Osteocyte (in vitro differentiated cells): Measurements from ENCODE around the gene AURKAIP1. TPM values are rescaled to one million over a fixed set of nuclear protein-coding genes. Genes with fewer than 3 reads are reported as not detected.

Experiments
- DNase-seq: peaks from one replicate; pipeline ENCODE4 v3.0.0; 2021; ENCODE audit warnings: mixed read lengths; ENCODE audit not compliant: unreplicated experiment; ENCODE audit errors: extremely low spot score
- H3K27ac Mint-ChIP-seq: one replicate; pipeline ENCODE4 v1.8.0; 2021; ENCODE audit warnings: mild to moderate bottlenecking, mixed read lengths; ENCODE audit not compliant: unreplicated experiment
- H3K27me3 Mint-ChIP-seq: one replicate; pipeline ENCODE4 v1.8.0; 2021; ENCODE audit warnings: mixed read lengths; ENCODE audit not compliant: unreplicated experiment
- H3K36me3 Mint-ChIP-seq: one replicate; pipeline ENCODE4 v1.8.0; 2021; ENCODE audit warnings: mixed read lengths; ENCODE audit not compliant: unreplicated experiment
- H3K4me1 Mint-ChIP-seq: one replicate; pipeline ENCODE4 v1.8.0; 2021; ENCODE audit warnings: mixed read lengths; ENCODE audit not compliant: unreplicated experiment
- H3K4me3 Mint-ChIP-seq: one replicate; pipeline ENCODE4 v1.8.0; 2021; ENCODE audit warnings: mild to moderate bottlenecking, moderate library complexity, mixed read lengths; ENCODE audit not compliant: unreplicated experiment
- H3K9me3 Mint-ChIP-seq: one replicate; pipeline ENCODE4 v1.8.0; 2021; ENCODE audit warnings: mixed read lengths; ENCODE audit not compliant: unreplicated experiment
- CTCF ChIP-seq: fragments of 200-600 bp; sonication (generic); IDR thresholded peaks from 2 replicates; pipeline ENCODE4 v1.5.0; 2021; ENCODE audit warnings: antibody characterized with exemption, mild to moderate bottlenecking, moderate library complexity
- total RNA-seq: library from RNA; stranded (reverse); gene quantifications from 2 replicates; pipeline ENCODE4 v1.2.1, GENCODE V29; 2021

The AURKAIP1 gene
- total RNA-seq, 1 donor from 2014 or later, result 116 TPM

GRCh38 chr1:1361233-1361981, 13.6 kb downstream of the AURKAIP1 start:
- Mint-ChIP-seq H3K4me3 (peak overlapping the region; percentile 3), H3K27ac (peak overlapping the region; percentile 90), H3K9me3 (no peaks in the 10 kb centered on the region), H3K36me3 (no peaks in the 10 kb centered on the region), H3K27me3 (no peaks in the 10 kb centered on the region), H3K4me1 (peaks cover 56% of the 10 kb centered on the region)
- no peak for TF ChIP-seq CTCF
- DNase-seq, result no peak

DNA sequence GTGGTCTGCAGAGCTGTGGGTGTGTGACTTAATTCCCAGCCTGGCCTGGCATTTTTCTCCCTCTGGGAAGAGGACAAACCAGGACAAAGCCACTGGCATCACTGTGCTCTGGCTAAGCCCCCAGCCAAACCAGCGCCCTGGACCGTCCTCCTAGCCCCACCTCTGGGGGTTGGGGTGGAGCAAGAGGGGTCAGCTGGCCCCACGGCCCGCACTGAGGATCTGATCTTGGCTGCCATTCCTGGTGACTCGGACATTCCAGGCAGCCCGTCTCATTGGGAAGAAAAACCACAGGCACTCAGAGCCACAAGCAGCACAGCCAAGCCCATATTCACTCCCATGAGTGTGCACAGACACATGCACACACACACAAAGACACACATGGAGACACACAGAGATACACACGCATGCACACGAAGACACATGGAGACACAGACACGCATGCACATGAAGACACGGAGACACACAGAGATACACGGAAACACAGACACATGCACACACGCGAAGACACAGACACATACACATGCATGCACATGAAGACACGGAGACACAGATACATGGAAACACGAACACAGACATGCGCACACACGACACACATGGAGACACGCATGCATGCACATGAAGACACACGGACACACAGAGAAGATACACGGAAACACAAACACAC, 14.4 kb downstream of the AURKAIP1 start:
- Mint-ChIP-seq H3K4me3 (peak overlapping the region; percentile 29), H3K27ac (peak overlapping the region; percentile 90), H3K27me3 (no peaks in the 10 kb centered on the region), H3K9me3 (no peaks in the 10 kb centered on the region), H3K36me3 (no peaks in the 10 kb centered on the region), H3K4me1 (peaks cover 56% of the 10 kb centered on the region)
- no peak for TF ChIP-seq CTCF
- no peak for DNase-seq

DNA sequence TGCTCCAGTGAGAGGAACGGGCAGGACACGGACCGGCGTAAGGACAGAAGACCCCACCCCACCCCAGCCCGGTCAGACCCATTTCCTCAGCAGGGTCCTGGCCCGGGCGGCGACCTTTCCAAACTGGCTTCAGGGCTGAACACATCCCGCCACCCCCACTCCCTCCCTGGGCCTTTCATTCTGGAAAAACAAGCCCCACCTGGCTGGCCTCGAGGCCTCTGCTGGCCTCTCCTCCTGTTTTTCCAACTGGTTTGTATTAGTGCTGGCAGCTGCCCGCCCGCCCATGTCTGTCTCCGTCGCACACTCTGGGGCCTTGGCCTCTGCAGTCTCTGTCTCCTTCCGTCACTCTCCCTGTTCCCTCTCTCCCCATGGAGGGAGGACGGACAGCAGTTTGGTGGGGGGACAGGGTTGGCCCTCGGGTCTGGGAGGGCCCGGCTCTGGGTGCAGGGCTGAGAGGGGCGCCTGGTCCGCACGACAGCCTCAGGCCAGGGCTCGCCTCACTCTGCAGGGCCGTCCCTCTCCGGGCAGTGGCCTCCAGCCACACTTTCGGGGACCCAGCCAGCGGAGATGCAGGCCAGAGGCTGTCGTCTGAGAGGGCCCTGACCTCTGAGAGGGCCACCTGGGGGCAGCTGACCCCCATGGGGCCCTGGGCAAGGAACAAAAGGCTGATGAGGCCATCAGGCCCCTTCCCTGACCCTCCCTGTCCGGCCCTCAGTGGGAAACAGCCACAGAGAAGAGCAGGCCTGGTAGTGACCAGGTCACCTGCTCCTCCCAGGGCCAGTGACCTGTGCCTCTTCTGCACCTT, 15.1 kb downstream of the AURKAIP1 start:
- TF ChIP-seq CTCF, result no peak
- H3K9me3 Mint-ChIP-seq, result no peaks in the 10 kb centered on the region
- peaks cover 56% of the 10 kb centered on the region for H3K4me1 Mint-ChIP-seq
- peak overlapping the region; percentile 90 for H3K4me3 Mint-ChIP-seq
- peak; percentile 95 for DNase-seq
- no peaks in the 10 kb centered on the region for H3K27me3 Mint-ChIP-seq
- peak overlapping the region; percentile 90 for H3K27ac Mint-ChIP-seq
- H3K36me3 Mint-ChIP-seq, result no peaks in the 10 kb centered on the region

DNA sequence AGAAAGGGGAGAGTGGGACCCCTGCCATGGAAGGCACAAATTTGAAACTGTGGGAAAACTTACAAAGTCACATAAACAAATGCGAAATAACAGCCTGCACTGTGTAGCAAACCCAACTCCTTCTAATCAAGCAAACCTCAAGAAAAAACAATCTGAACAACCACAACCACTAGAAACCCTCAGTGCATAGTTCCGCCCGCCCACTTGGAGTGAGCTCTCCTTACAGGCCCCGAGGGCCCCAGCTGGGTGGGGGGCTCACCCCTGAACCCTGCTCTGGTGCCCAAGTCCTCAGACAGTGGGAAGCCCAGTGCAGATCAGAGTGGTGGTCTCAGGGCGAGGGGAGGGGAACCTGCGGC, 15.7 kb downstream of the AURKAIP1 start:
- TF ChIP-seq CTCF, result no peak
- Mint-ChIP-seq H3K36me3 (no peaks in the 10 kb centered on the region), H3K9me3 (no peaks in the 10 kb centered on the region), H3K4me1 (peaks cover 54% of the 10 kb centered on the region), H3K4me3 (peak overlapping the region; percentile 90), H3K27ac (peak overlapping the region; percentile 90), H3K27me3 (no peaks in the 10 kb centered on the region)
- peak; percentile 95 for DNase-seq
